ENCODE data around the gene AFF1. TPM values are rescaled to one million over a fixed set of nuclear protein-coding genes. Genes with fewer than 3 reads are reported as not detected.
"Not testable (repeated sequence)": the region's sequence is repeated elsewhere in the genome, so short reads cannot be mapped to it uniquely, and the experiment has no call there.

The AFF1 gene
- total and polyA plus RNA-seq, 7 donors, result 7.2 to 100 (median 61.7) TPM

DNA sequence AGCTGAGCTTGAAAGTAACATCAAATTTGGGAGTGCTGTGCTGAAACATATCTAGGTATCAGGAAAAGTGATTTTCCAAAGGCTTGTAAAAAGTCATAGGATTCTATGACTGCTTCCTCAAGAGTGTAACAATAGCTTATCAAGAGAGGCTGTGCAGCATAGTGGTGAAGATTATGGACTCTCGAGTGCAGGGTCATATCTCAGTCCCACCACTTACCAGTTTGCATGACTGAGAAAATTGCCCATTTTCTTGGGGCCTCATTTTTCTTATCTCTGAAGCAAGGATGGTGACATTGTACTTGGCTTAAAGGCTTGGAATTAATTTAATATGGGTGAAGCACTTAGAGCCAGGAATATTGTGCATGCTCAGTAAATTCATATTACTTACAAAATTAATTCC is 57.2 kb downstream of the AFF1 start:
- H3K27me3 ChIP-seq, result no peaks in the 10 kb centered on the region
- no peaks in the 10 kb centered on the region for H3K9me3 ChIP-seq
- H3K36me3 ChIP-seq, result no peaks in the 10 kb centered on the region
- no peak for DNase-seq
- H3K4me1 ChIP-seq, result peaks cover 0 to 3% (median 0%) of the 10 kb centered on the region in 4 donors
- H3K27ac ChIP-seq, result no peak overlapping the region
- TF ChIP-seq, protein P1, sequence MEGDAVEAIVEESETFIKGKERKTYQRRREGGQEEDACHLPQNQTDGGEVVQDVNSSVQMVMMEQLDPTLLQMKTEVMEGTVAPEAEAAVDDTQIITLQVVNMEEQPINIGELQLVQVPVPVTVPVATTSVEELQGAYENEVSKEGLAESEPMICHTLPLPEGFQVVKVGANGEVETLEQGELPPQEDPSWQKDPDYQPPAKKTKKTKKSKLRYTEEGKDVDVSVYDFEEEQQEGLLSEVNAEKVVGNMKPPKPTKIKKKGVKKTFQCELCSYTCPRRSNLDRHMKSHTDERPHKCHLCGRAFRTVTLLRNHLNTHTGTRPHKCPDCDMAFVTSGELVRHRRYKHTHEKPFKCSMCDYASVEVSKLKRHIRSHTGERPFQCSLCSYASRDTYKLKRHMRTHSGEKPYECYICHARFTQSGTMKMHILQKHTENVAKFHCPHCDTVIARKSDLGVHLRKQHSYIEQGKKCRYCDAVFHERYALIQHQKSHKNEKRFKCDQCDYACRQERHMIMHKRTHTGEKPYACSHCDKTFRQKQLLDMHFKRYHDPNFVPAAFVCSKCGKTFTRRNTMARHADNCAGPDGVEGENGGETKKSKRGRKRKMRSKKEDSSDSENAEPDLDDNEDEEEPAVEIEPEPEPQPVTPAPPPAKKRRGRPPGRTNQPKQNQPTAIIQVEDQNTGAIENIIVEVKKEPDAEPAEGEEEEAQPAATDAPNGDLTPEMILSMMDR (IDR thresholded peaks at IDR 0.05), result no peak
- TF ChIP-seq POLR2AphosphoS5 (IDR thresholded peaks at IDR 0.05), result no peak
- H3K4me3 ChIP-seq, result no peak overlapping the region
- intact Hi-C loops (cut with DNase I), result no loop called here
- 83 to 88% methylated on average over 1 of the region's 1 CpG for WGBS, 2 donors

DNA sequence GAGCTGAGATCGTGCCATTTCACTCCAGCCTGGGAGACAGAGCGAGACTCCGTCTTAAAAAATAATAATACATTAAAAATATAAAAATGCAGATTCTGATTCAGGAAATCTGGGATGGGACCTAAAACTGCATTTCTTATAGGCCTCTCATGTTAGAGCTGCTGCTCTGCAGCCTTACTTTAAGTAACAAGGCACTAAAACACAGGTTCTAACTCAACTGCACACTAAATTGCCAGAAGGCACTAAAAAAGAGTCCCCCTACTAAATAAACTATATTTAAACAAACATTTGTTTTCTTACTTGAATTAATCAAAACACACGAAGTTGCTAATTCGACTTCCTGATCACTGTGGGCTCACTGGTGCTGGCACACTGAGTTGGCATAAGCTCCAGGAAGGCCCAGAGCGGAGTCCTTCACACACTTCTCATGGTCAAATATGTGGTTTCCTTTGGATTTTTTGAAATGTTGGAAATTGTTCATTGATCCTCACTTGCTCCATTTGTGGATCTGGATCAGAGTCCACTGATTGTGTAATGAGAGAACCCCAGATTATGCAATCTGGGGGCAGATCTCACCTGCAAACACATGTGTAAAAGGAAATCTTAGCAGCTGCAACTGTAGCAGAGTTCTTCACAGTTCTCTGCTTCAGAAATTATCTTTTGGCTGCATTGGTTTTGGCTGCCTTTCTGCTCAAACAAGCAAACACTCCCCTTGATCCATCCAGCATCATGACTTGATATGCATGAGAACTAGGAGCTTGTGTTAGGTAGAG is 59.3 kb downstream of the AFF1 start:
- intact Hi-C loops (cut with DNase I), result no loop called here
- no peak for TF ChIP-seq POLR2A (IDR thresholded peaks at IDR 0.05)
- no peak for TF ChIP-seq POLR2AphosphoS5 (IDR thresholded peaks at IDR 0.05)
- TF ChIP-seq, protein P1 (IDR thresholded peaks at IDR 0.05), result no peak
- no peak for TF ChIP-seq EP300 (IDR thresholded peaks at IDR 0.05)
- WGBS, 2 donors, result 83 to 88% methylated on average over 6 of the region's 6 CpGs

DNA sequence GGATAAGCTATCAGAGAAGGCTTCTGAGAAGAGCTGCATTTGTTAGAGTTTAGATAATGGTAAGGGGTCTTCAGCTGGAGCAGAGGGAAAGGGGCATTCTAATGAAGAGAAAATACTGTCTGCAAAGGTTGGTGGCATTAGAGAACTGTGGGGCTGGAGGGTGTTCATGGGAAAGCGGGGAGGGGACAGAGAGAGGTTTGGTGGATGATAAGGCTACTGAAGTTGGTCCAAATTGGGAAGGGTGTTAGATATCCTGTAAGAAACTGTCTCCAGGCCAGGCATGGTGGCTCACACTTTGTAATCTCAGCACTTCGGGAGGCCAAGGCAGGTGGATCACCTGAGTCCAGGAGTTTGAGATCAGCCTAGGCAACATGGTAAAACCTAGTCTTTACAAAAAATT is 59.9 kb downstream of the AFF1 start:
- H3K27ac ChIP-seq, result no peak overlapping the region
- H3K9me3 ChIP-seq, result no peaks in the 10 kb centered on the region
- H3K36me3 ChIP-seq, result no peaks in the 10 kb centered on the region
- no peaks in the 10 kb centered on the region for H3K27me3 ChIP-seq
- intact Hi-C loops (cut with DNase I), result no loop called here
- TF ChIP-seq EP300 (IDR thresholded peaks at IDR 0.05) (no peak), POLR2A (IDR thresholded peaks at IDR 0.05) (no peak), POLR2AphosphoS5 (IDR thresholded peaks at IDR 0.05) (no peak)
- TF ChIP-seq, protein P1 (IDR thresholded peaks at IDR 0.05), result no peak
- DNase-seq, result no peak
- peaks cover 0 to 13% (median 7%) of the 10 kb centered on the region in 4 donors for H3K4me1 ChIP-seq
- no peak overlapping the region for H3K4me3 ChIP-seq
- 97% methylated on average over 2 of the region's 2 CpGs for WGBS, 2 donors

More for the DNA sequence above, 59.3 kb downstream of the AFF1 start:
- no peak for DNase-seq
- Histone ChIP-seq H3K27ac (no peak overlapping the region), H3K9me3 (no peaks in the 10 kb centered on the region), H3K27me3 (no peaks in the 10 kb centered on the region), H3K4me3 (no peak overlapping the region), H3K36me3 (no peaks in the 10 kb centered on the region), H3K4me1 (peaks cover 0 to 7% (median 3%) of the 10 kb centered on the region in 4 donors)

DNA sequence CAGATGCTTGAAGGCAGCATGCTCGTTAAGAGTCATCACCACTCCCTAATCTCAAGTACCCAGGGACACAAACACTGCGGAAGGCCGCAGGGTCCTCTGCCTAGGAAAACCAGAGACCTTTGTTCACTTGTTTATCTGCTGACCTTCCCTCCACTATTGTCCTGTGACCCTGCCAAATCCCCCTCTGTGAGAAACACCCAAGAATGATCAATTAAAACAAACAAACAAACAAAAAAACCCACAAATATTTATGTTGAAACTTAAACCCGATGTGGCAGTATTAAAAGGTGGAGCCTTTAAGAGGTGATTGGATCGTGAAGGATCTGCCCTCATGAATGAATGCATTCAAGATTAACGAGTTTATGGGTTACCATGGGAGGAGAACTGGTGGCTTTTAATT is 61.7 kb downstream of the AFF1 start:
- H3K27ac ChIP-seq; H3K36me3 ChIP-seq; H3K27me3 ChIP-seq; H3K4me3 ChIP-seq; intact Hi-C loops (cut with DNase I); H3K9me3 ChIP-seq; DNase-seq: not testable (repeated sequence)
- peaks cover 0 to 19% (median 13%) of the 10 kb centered on the region in 4 donors for H3K4me1 ChIP-seq
- 88 to 89% methylated on average over 3 of the region's 6 CpGs for WGBS, 2 donors

DNA sequence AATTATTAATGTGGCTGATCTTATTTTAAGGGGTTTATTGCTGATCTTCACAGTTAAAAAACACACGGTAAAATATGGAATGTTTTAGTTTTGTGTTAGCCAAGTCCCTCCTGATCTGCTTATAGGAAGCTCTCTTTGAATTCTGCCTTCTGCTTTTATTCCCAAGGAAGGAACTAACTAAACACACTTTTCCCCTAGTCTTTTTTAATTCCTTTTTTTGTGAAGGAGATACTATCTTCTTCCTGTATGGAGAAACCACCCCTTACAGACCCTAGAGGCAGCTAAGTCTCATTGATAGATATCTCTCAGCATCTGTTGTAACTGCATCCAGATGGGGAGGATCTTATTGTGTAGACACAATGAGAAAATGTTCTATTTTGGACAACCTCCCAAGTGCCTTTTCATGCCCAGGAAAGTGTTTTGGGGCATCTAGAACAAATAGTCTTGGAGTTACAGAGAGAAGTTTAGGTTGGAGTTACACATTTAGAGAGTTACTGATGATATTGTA is 64.4 kb downstream of the AFF1 start:
- 73 to 86% methylated on average over 1 of the region's 1 CpG for WGBS, 2 donors
- TF ChIP-seq POLR2AphosphoS5 (IDR thresholded peaks at IDR 0.05), result no peak
- no peak for TF ChIP-seq EP300 (IDR thresholded peaks at IDR 0.05)
- H3K27ac ChIP-seq, result peak overlapping the region in 3 of 4 donors; percentile 19 to 64 (median 25)

More for the DNA sequence above, 64.4 kb downstream of the AFF1 start:
- H3K4me1 ChIP-seq, result peaks cover 0 to 21% (median 12%) of the 10 kb centered on the region in 4 donors
- H3K9me3 ChIP-seq, result no peaks in the 10 kb centered on the region
- H3K27me3 ChIP-seq, result no peaks in the 10 kb centered on the region
- intact Hi-C loops (cut with DNase I), result no loop called here
- no peak overlapping the region for H3K4me3 ChIP-seq
- H3K36me3 ChIP-seq, result no peaks in the 10 kb centered on the region
- no peak for DNase-seq
